ENCODE measurements around the gene GABBR2. TPM values are rescaled to one million over a fixed set of nuclear protein-coding genes. Genes with fewer than 3 reads are reported as not detected.

GABBR2 gene
- total and polyA plus RNA-seq, 9 of the 15 experiments (the other 6 are each of a cell fraction or from before 2014, with no cell fraction given), result 0.15 to 1.9 (median 0.32) TPM

DNA sequence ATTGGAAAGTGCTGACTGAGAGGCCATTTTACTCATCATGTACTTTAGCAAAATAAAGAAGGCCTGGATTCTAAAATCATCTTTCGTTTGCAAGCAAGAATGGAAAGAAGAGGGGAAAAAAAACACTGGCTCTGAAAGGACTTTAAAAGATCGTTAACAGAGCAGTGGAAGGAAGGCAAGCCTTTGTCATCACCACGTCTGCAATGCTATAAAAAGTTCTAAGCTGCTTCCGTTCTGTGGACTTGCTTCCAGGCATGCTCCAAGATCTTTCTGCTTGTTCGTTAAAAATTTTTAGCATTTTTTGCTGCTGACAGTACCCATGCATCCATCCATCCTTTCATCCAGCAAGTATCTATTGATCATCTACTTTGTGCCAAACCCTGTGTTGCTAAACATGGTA, 226.5 kb downstream of the GABBR2 start:
- H3K9me1 ChIP-seq (ENCODE audit: control insufficient read depth, insufficient read depth, low read length), result no peaks in the 10 kb centered on the region
- peaks cover 0 to 6% of the 10 kb centered on the region in 2 experiments; a peak in 1 of 5 replicates for H3K27me3 ChIP-seq (ENCODE audit: control insufficient read depth in 2 of 2, insufficient read depth in 2 of 2, low read length in 2 of 2)
- H3K36me3 ChIP-seq (ENCODE audit: control insufficient read depth, insufficient read depth, low read length), result no peaks in the 10 kb centered on the region
- no peak for TF ChIP-seq C11orf30 (IDR thresholded peaks at IDR 0.05; ENCODE audit: low read depth)
- no peak for TF ChIP-seq BRD4 (IDR thresholded peaks at IDR 0.05)
- TF ChIP-seq TEAD4 (IDR thresholded peaks at IDR 0.05; ENCODE audit: low read length), result no peak
- no peak for TF ChIP-seq TEAD4 (CRISPR knock-in tag; IDR thresholded peaks at IDR 0.05; ENCODE audit: borderline replicate concordance)
- no peak for TF ChIP-seq ZNF551 (CRISPR knock-in tag; IDR thresholded peaks at IDR 0.05)
- TF ChIP-seq, protein P1, sequence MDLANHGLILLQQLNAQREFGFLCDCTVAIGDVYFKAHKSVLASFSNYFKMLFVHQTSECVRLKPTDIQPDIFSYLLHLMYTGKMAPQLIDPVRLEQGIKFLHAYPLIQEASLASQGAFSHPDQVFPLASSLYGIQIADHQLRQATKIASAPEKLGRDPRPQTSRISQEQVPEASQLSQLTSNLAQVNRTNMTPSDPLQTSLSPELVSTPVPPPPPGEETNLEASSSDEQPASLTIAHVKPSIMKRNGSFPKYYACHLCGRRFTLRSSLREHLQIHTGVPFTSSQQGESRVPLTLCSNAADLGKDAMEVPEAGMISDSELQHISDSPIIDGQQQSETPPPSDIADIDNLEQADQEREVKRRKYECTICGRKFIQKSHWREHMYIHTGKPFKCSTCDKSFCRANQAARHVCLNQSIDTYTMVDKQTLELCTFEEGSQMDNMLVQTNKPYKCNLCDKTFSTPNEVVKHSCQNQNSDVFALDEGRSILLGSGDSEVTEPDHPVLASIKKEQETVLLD (IDR thresholded peaks at IDR 0.05), result no peak
- TF ChIP-seq, protein P2, sequence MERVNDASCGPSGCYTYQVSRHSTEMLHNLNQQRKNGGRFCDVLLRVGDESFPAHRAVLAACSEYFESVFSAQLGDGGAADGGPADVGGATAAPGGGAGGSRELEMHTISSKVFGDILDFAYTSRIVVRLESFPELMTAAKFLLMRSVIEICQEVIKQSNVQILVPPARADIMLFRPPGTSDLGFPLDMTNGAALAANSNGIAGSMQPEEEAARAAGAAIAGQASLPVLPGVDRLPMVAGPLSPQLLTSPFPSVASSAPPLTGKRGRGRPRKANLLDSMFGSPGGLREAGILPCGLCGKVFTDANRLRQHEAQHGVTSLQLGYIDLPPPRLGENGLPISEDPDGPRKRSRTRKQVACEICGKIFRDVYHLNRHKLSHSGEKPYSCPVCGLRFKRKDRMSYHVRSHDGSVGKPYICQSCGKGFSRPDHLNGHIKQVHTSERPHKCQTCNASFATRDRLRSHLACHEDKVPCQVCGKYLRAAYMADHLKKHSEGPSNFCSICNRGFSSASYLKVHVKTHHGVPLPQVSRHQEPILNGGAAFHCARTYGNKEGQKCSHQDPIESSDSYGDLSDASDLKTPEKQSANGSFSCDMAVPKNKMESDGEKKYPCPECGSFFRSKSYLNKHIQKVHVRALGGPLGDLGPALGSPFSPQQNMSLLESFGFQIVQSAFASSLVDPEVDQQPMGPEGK (CRISPR knock-in tag; IDR thresholded peaks at IDR 0.05; ENCODE audit: borderline replicate concordance), result no peak
- TF ChIP-seq, protein P3, sequence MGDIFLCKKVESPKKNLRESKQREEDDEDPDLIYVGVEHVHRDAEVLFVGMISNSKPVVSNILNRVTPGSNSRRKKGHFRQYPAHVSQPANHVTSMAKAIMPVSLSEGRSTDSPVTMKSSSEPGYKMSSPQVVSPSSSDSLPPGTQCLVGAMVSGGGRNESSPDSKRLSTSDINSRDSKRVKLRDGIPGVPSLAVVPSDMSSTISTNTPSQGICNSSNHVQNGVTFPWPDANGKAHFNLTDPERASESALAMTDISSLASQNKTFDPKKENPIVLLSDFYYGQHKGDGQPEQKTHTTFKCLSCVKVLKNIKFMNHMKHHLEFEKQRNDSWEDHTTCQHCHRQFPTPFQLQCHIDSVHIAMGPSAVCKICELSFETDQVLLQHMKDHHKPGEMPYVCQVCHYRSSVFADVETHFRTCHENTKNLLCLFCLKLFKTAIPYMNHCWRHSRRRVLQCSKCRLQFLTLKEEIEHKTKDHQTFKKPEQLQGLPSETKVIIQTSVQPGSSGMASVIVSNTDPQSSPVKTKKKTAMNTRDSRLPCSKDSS (IDR thresholded peaks at IDR 0.05; ENCODE audit: low read depth, partially characterized antibody), result no peak
- TF ChIP-seq FUS (optimal IDR thresholded peaks at IDR 0.05; ENCODE audit: low read depth, low read length), result no peak
- TF ChIP-seq HMG20B (CRISPR knock-in tag; IDR thresholded peaks at IDR 0.05), result no peak
- no peak for TF ChIP-seq RBM22 (IDR thresholded peaks at IDR 0.05; ENCODE audit: low read depth, low read length, poor library complexity, severe bottlenecking)
- TF ChIP-seq KDM4B (IDR thresholded peaks at IDR 0.05; ENCODE audit: borderline replicate concordance in 2 of 2, low read depth in 1 of 2), result no peak
- no peak for TF ChIP-seq MCM7 (IDR thresholded peaks at IDR 0.05)
- H3K4me2 ChIP-seq (ENCODE audit: insufficient read depth, low read length), result no peak overlapping the region
- ChIA-PET POLR2A (no interaction called here), CTCF (ENCODE audit: low intra/inter-chr PET ratio) (no interaction called here)
- in situ Hi-C loops (cut with MboI) (no loop called here), intact Hi-C loops (cut with micrococcal nuclease) (no loop called here)
- H3K9ac ChIP-seq (ENCODE audit: insufficient read depth in 1 of 2, low read depth in 2 of 2, low read length in 2 of 2), result no peak overlapping the region
- no peak overlapping the region for H3K27ac ChIP-seq (ENCODE audit: extremely low read depth, low read depth, low read length)
- no peak overlapping the region for H2AFZ ChIP-seq (ENCODE audit: low read depth, low read length)
- no peak for FAIRE-seq
- no peak overlapping the region for H3K4me3 ChIP-seq
- no peaks in the 10 kb centered on the region for H3K79me2 ChIP-seq (ENCODE audit: control insufficient read depth, insufficient read depth, low read length)
- BruUV-seq (replicated peaks), result no TSS peak
- no peak for ATAC-seq
- DNase-seq (ENCODE audit: extremely low read depth in 1 of 4, low spot score in 3 of 4), result no peak
- WGBS (ENCODE audit: insufficient coverage, low coverage, missing lambda C conversion rate), result 12% methylated on average over 5 of the region's 5 CpGs
- H3K9me3 ChIP-seq (replicated peaks; ENCODE audit: control insufficient read depth, insufficient read depth, low read depth, low read length), result no peaks in the 10 kb centered on the region
- peaks cover 0 to 10% of the 10 kb centered on the region in 2 experiments; a peak in 3 of 5 replicates for H3K4me1 ChIP-seq (replicated peaks in 1 of 2; ENCODE audit: control insufficient read depth in 2 of 2, insufficient read depth in 2 of 2, low read length in 2 of 2)
- no peaks in the 10 kb centered on the region for H4K20me1 ChIP-seq (replicated peaks; ENCODE audit: control insufficient read depth, insufficient read depth, low read length)

Measured in K562 (cell line).